Panc1 (cell line): Measurements from ENCODE around the gene TBX21.

ENCODE experiments used
- CTCF ChIP-seq: fragments of 450-650 bp; IDR thresholded peaks from 2 replicates; pipeline ENCODE4 v1.5.1; 2017; ENCODE audit warnings: mild to moderate bottlenecking
- POLR2AphosphoS5 ChIP-seq: IDR thresholded peaks from 2 replicates; pipeline ENCODE4 v1.6.1; 2012; ENCODE audit warnings: mild to moderate bottlenecking, low read depth, low read length, moderate library complexity

- TF ChIP-seq CTCF (no peak), POLR2AphosphoS5 (no peak)
Observed at GRCh38 chr17:47702391-47702995, 30.5 kb upstream of the TBX21 start.
